Right lobe of liver (tissue), 4 donors: ENCODE measurements around the gene ABL1.

Source experiments
- CTCF ChIP-seq, 4 donors: fragments of 200-600 bp in 3 of 4; fragments of 450-650 bp in 1 of 4; IDR thresholded peaks; one replicate each; pipeline versions ENCODE4 v1.5.1 to v1.8.0; 2016 to 2022; ENCODE audit warnings: antibody characterized with exemption in 4 of 4, mild to moderate bottlenecking in 2 of 4
- POLR2A ChIP-seq: fragments of 450-650 bp; IDR thresholded peaks from one replicate; pipeline ENCODE4 v1.6.1; 2017; ENCODE audit warnings: antibody characterized with exemption, mild to moderate bottlenecking
- donor health status: DM: no; HTN: no; CAD: no.
- donor health status: DM: no; HTN: no; CAD: no.
- donor health status: DM: no; HTN: yes; CAD: no.

- TF ChIP-seq POLR2A (no peak), CTCF (IDR thresholded peaks at IDR 0.05) (no peak)
Observed at GRCh38 chr9:130929571-130930038, 94.6 kb downstream of the ABL1 start.
